Activated naive CD8-positive, alpha-beta T cell (primary cell): Measurements from ENCODE around the gene RPL32.

Experiments
- H3K27ac Mint-ChIP-seq: one replicate; pipeline ENCODE4 v1.8.0; 2021; ENCODE audit warnings: mixed read lengths
- H3K27me3 Mint-ChIP-seq: one replicate; pipeline ENCODE4 v1.8.0; 2021; ENCODE audit warnings: mixed read lengths
- H3K36me3 Mint-ChIP-seq: one replicate; pipeline ENCODE4 v1.8.0; 2021; ENCODE audit warnings: mixed read lengths
- H3K4me1 Mint-ChIP-seq: one replicate; pipeline ENCODE4 v1.8.0; 2021; ENCODE audit warnings: low read depth, mixed read lengths
- H3K4me3 Mint-ChIP-seq: one replicate; pipeline ENCODE4 v1.8.0; 2021; ENCODE audit warnings: mild to moderate bottlenecking, mixed read lengths
- H3K9me3 Mint-ChIP-seq: one replicate; pipeline ENCODE4 v1.8.0; 2021; ENCODE audit warnings: low read depth, mixed read lengths

RPL32 gene

DNA sequence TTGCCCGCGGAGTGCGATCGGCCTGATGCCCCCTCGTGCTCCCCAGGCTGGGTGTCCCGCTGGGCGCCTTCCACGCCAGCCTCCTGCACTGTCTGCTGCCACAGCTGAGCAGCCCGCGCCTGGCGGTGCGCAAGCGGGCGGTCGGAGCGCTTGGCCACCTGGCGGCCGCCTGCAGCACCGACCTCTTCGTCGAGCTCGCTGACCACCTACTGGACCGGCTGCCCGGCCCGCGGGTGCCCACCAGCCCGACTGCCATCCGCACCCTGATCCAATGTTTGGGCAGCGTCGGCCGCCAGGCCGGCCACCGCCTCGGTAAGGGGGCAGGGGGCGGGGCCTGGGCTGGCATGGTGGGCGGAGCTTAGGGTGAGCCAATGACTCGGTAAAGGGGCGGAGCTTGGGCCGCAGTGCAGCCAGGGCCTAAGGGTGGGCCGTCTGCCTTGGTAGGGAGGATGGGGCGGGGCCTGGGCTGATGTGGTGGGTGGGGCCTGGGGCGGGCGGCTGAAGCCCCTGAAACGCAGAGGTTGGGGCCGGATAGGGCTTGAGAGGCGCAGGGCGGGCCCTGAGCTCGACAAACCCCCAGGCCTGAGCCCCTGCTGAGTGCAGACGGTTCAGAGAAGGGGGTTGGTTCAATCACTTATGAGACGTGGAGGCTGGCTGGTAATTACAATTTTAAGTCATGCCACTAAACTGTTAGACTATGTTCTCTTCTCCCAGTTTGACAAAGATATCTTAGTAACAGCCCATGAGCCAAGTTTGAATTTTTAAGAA, 31.2 kb downstream of the RPL32 start:
- no peaks in the 10 kb centered on the region for H3K27me3 Mint-ChIP-seq
- H3K9me3 Mint-ChIP-seq, result no peaks in the 10 kb centered on the region
- peak overlapping the region; percentile 58 for H3K27ac Mint-ChIP-seq
- no peaks in the 10 kb centered on the region for H3K36me3 Mint-ChIP-seq
- peak overlapping the region; percentile 58 for H3K4me3 Mint-ChIP-seq
- H3K4me1 Mint-ChIP-seq, result peaks cover 9% of the 10 kb centered on the region

DNA sequence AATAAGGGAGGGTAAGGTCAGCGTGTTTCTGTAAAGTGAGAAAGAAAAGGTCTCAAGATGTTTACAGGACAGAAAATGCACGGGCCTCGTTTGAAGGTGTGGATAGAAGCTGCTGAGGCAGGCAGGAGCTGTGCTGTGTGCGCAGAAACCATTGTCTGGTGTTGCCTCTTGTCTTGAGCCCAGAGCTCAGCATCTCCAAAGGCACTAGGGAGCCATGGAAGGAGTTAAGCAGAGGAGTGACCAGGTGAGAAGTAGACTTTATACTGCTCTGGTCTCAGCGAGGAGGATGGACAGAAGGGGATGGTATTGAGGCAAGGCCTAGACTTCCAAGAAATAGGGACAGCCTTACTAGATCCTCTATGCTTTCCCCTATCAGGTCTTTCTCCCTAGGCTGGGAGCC, 31.9 kb downstream of the RPL32 start:
- H3K27ac Mint-ChIP-seq, result no peak overlapping the region
- no peaks in the 10 kb centered on the region for H3K9me3 Mint-ChIP-seq
- H3K27me3 Mint-ChIP-seq, result no peaks in the 10 kb centered on the region
- H3K4me3 Mint-ChIP-seq, result peak overlapping the region; percentile 73
- H3K36me3 Mint-ChIP-seq, result peaks cover 2% of the 10 kb centered on the region
- H3K4me1 Mint-ChIP-seq, result peaks cover 9% of the 10 kb centered on the region

DNA sequence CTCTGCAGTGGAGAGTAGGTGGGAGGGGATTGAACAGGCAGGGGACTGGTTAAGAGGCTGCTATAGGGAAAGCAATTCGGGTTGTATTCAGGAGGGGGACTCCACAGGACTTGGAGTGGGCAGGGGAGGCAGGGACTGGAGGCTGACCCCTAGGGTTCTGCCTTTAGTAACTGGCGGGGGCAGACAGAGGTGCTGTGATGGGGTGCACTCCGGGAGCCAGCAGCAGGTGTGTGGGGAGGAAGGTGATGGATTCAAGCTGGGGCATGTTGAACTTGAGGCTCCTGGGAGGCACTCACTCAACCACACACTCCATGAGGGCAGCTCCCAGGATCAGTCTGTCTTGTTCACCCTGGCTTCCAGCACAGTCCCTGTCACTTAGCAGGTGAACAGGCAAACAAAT, 32.4 kb downstream of the RPL32 start:
- H3K9me3 Mint-ChIP-seq, result no peaks in the 10 kb centered on the region
- no peaks in the 10 kb centered on the region for H3K27me3 Mint-ChIP-seq
- H3K4me3 Mint-ChIP-seq, result peak overlapping the region; percentile 73
- H3K4me1 Mint-ChIP-seq, result peaks cover 9% of the 10 kb centered on the region
- H3K27ac Mint-ChIP-seq, result no peak overlapping the region
- peaks cover 2% of the 10 kb centered on the region for H3K36me3 Mint-ChIP-seq

DNA sequence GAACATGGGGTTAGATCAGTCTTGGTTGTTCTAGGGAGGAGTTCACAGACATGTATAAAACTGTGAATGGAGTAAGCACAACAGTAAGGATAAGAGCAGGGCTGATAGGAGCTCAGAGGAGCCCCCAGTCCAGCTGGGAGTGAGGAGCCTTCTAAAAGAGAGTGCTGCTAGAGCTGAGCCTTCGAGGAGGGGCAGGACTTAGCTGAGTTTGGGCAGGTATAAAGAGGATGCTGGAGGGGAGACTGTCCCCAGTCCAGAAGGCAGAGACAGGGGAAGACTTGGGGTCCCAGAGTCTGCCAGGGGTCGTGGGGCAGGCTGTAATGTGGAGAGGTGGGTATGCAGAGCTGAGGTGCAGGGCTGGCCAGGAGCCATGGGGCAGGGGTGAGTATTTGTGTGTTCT, 32.8 kb downstream of the RPL32 start:
- Mint-ChIP-seq H3K4me3 (peak overlapping the region; percentile 73), H3K27me3 (no peaks in the 10 kb centered on the region), H3K4me1 (peaks cover 9% of the 10 kb centered on the region), H3K27ac (no peak overlapping the region), H3K9me3 (no peaks in the 10 kb centered on the region), H3K36me3 (peaks cover 2% of the 10 kb centered on the region)

DNA sequence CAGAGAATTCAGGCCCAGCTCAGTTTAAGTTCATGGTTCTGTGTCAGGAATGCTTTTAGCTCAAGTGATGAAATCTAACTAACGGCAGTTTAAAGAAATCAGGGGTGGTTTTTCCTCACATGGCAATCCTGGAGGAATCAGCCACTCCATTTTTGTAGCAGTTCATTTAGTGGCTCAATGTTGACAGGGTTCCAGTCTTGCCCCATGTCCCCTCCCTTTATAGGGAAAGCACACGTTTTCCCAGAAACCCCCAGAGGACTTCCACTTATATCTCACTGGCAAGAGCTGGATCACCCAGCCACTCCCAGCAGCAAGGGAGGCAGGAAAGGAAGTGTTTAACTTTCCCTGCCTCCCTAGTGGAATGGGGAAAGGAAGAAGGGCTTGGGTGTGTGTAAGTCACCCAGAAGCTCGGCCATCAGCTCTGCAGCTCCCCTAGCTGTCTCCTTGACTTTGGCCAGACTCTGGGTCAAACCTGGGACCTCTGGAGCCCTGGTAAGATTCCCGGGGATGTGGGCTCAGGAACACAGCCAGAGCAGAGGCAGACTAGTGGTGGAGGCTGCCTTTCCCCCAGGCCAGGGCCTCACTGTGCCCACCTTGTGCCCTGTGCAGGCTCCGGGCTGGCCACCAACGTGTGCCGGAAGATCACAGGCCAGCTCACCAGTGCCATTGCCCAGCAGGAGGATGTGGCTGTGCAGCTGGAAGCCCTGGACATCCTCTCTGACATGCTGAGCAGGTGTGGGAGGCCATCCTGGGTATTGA, 33.6 kb downstream of the RPL32 start:
- H3K4me3 Mint-ChIP-seq, result no peak overlapping the region

DNA sequence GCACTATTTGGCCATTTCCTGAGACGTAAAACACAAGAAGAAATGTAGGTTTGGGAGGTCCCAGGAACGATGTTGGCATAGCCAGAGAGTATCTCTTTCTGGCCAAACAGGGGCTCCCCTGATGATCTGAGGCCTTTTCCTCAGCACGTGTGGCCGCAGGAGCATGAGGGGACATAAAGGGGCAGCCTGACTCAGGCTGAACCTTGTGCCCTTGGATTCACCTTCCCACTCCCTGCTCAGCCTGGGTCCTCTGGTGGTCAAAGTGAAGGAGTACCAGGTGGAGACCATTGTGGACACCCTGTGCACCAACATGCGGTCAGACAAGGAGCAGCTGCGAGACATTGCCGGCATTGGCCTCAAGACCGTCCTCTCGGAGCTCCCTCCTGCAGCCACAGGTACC, 34.3 kb downstream of the RPL32 start:
- peaks cover 9% of the 10 kb centered on the region for H3K4me1 Mint-ChIP-seq
- no peaks in the 10 kb centered on the region for H3K27me3 Mint-ChIP-seq
- H3K27ac Mint-ChIP-seq, result no peak overlapping the region
- H3K36me3 Mint-ChIP-seq, result peaks cover 2% of the 10 kb centered on the region
- no peak overlapping the region for H3K4me3 Mint-ChIP-seq
- H3K9me3 Mint-ChIP-seq, result no peaks in the 10 kb centered on the region

More for the DNA sequence above, 33.6 kb downstream of the RPL32 start:
- H3K9me3 Mint-ChIP-seq, result no peaks in the 10 kb centered on the region
- peaks cover 9% of the 10 kb centered on the region for H3K4me1 Mint-ChIP-seq
- no peak overlapping the region for H3K27ac Mint-ChIP-seq
- H3K36me3 Mint-ChIP-seq, result peaks cover 2% of the 10 kb centered on the region
- no peaks in the 10 kb centered on the region for H3K27me3 Mint-ChIP-seq

DNA sequence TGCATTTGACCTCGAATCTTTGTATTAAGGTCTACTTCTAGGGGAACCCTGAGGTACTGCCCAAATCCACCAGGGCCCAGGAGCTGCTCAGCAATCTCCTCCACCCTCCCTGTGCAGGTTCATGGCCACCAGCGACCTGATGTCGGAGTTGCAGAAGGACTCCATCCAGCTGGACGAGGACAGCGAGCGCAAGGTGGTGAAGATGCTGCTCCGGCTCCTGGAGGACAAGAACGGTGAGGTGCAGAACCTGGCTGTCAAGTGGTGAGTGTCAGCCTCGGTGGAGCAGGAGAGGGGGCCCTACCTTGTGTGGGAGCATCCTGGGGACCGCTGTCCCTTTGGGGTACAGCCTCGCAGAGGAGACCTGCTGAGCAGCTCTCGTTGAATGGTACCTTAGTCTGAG, 38.0 kb downstream of the RPL32 start:
- H3K27me3 Mint-ChIP-seq, result no peaks in the 10 kb centered on the region
- H3K27ac Mint-ChIP-seq, result no peak overlapping the region
- H3K36me3 Mint-ChIP-seq, result peaks cover 2% of the 10 kb centered on the region
- H3K9me3 Mint-ChIP-seq, result no peaks in the 10 kb centered on the region
- no peak overlapping the region for H3K4me3 Mint-ChIP-seq
- no peaks in the 10 kb centered on the region for H3K4me1 Mint-ChIP-seq

DNA sequence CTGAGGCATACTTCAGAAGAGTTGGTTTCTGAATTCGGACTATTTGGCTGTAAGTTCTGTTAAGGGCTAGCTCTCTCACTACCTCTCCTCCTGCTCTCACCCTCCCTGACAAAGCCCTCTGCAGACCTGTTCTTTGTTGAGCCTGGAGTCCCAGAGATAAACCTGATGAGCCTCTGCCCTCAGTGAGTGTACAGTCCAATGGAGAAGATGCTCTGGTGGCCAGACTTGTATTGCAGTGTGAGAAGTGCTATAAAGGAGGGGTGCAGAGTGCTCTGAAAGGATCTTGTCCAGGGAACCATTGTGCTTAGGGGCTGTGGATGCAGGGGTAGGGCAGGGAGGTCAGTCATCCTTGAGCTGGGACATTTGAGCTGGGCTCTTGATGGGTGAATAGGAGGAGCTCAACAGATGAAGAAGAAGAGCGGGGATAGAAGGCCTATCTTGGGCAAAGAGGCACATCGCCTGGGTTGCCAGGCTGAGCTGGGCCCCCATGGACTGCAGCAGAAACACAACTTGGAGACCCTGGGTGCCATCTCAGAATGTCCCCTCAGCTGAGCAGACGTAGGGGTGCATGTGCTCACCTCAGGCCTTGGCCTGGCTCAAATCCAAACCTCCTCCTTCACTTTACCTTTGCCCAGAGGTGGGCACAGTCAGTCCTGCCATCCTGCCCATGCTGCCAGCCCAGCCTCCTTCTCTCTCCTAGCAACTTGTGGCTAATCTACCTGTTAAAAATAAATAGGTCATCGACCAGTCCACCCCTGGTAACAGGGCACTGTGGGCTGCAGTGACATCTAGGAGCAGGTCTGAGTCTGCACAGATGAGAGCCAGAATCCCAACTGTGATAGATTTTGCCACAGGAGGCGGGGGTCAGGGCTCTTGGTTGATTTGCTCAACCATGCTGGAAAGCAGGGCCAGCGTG, 41.6 kb downstream of the RPL32 start:
- H3K4me3 Mint-ChIP-seq, result no peak overlapping the region
- no peaks in the 10 kb centered on the region for H3K27me3 Mint-ChIP-seq
- no peaks in the 10 kb centered on the region for H3K9me3 Mint-ChIP-seq
- H3K27ac Mint-ChIP-seq, result no peak overlapping the region
- H3K36me3 Mint-ChIP-seq, result no peaks in the 10 kb centered on the region
- H3K4me1 Mint-ChIP-seq, result peaks cover 13% of the 10 kb centered on the region

DNA sequence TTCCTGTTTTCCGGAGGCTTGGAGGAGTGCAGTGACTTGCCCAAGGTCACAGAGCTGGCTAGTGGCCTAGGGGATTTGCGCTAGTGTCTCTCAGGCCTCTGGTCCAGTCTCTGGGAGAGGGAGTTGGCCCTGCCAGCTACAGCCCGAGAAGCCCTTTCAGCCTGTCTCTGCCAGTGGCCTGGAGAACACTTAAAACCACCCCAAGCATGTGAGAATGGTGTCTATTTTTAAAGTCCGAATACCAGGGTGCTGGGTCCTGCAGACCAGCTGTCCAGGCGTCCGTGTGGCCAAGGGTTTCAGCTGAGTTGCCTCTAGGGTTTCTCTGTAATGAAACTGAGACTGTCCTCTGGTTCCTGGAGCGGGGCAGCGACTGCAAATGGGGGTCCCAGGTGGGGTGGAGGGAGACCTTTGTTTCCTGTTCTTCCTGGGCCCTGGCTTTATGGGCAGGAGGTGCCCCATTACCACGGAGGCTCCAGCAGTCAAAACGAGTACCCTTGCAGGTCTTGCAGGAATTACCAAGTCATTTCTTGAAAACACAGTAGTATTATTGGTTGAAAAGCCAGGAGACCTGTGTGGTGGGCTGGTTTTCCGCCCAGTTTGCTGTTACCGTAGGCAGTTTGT, 42.7 kb downstream of the RPL32 start:
- H3K36me3 Mint-ChIP-seq, result no peaks in the 10 kb centered on the region
- peaks cover 13% of the 10 kb centered on the region for H3K4me1 Mint-ChIP-seq
- H3K4me3 Mint-ChIP-seq, result peak overlapping the region; percentile 60
- H3K27ac Mint-ChIP-seq, result no peak overlapping the region
- H3K27me3 Mint-ChIP-seq, result no peaks in the 10 kb centered on the region
- H3K9me3 Mint-ChIP-seq, result no peaks in the 10 kb centered on the region

DNA sequence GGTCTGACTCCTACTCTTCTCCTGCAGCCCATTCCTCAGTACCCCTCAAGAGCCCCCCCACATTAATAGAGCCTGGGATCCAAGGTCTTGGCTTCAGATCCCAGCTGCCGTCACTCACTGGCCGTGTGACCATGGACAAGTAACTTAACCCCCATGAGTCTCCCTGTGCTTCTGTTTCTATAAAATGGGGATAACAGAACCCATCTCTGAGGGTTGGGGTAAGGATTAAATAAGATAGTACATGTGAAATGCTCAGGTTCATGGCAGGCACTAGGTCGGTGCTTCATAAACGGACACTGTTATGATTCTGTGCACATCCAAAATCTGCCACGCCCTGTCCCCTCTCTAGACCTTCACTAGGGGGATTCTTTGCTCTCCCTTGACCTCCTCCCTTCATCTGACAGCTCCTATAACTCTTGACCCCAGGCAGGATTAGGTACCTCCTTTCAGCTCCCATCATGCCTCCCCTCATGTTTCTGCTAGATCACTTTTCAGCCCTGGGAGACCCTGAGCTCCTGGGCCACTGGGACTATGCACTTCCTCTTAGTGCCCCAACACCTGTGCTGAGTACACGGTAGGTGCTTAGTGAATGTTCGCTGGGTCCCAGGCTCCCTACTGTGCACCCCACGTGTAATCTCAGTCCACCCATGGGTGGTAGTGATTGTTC, 43.3 kb downstream of the RPL32 start:
- H3K4me1 Mint-ChIP-seq, result peaks cover 13% of the 10 kb centered on the region
- H3K4me3 Mint-ChIP-seq, result peak overlapping the region; percentile 60
- peak overlapping the region; percentile 34 for H3K27ac Mint-ChIP-seq
- no peaks in the 10 kb centered on the region for H3K9me3 Mint-ChIP-seq
- H3K27me3 Mint-ChIP-seq, result no peaks in the 10 kb centered on the region
- no peaks in the 10 kb centered on the region for H3K36me3 Mint-ChIP-seq

DNA sequence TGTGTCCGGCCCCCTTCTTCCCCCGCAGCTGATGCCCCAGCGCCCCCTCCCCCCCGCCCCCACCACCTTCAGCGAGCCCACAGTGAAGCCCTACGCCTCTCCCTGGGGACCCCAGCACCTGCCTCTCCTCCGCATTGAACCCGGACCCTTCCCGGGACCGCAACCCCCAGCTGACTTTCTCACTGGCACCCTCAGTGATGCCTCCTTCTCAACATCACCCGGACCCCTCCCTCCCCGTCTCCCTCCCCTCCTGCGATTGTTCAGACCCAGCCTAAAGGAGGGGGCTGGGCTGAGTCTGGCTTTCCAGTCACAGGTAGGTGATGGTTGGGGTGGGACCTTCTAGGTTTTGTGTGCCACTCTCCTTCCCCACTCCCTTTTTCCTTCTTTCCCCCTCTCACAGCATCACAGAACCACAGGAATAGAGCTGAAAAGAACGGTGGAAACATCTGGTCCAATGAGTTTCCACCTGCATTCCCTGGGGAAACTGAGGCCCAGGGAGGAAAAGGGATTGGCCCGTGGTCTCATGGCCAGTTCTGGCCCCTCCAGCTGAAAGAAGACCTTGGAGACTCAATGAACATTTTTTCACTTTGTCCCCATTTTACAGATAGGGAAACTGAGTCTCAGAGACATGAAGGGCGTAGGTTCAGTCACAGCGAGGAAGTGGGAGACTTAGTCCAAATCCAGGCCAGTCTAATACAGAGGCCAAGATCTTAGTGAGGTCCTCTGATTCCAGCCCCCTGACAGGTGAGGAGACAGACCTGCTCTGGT, 44.1 kb downstream of the RPL32 start:
- peak overlapping the region; percentile 86 for H3K4me3 Mint-ChIP-seq
- peak overlapping the region; percentile 28 for H3K27ac Mint-ChIP-seq
- no peaks in the 10 kb centered on the region for H3K36me3 Mint-ChIP-seq
- H3K9me3 Mint-ChIP-seq, result no peaks in the 10 kb centered on the region
- peaks cover 13% of the 10 kb centered on the region for H3K4me1 Mint-ChIP-seq
- no peaks in the 10 kb centered on the region for H3K27me3 Mint-ChIP-seq

DNA sequence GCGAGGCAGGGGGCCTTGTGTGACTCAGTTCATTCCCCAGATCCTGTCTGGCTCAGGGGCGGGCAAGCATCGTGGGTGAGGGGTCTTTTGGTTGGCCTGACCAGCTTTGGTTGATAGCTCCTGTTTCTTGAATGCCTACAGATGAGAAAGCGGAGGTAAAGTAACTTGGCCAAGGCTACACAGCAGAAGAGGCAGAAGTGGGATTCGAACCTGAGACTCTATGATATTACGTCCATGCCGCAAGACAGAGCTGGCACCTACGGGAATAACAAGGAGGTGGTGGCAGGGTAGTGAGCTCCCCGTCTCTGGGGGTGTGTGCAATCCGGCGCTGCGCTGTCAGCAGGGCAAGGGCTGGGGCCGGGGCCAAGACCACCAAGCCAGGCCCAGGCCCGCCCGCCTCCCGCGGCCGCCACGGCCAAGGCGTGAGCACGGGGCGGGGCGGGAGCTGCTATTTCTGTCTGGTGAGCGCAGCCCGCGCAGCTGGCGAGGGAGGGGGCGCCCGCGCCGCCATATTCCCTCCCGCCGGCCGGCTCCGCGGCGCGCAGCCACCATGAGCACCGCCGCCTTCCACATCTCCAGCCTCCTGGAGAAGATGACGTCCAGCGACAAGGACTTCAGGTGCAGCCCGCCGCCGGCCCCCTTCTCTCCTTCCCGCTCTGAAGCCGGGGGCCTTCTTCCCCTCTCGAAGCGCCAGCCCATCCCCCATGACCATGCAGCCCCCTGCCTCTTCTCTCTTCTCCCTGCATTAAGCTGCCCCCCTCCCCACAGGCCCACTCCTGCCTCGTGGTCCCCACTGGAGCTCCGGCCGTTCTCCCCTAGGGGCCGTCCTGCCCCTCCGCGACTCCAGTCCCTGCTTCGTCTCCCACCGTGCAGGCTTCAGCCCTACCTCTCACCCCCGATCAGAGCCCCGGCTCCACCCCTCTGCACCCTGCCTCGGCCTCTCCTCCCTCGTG, 44.9 kb downstream of the RPL32 start, which contains the start of gene CAND2:
CAND2 (plus strand) TSS at position 510 of the 953 bp plus-strand sequence; CDS start at position 551, 41 bp downstream.
- Mint-ChIP-seq H3K4me3 (peak within 1 kb of the TSS; percentile 86), H3K4me1 (peaks cover 13% of the 10 kb centered on the region), H3K9me3 (no peaks in the 10 kb centered on the region), H3K36me3 (no peaks in the 10 kb centered on the region), H3K27ac (peak within 1 kb of the TSS; percentile 28), H3K27me3 (no peaks in the 10 kb centered on the region)
